GM21423 (cell line): ENCODE measurements around the gene PARP9.
"Not testable (repeated sequence)": the region's sequence is repeated elsewhere in the genome, so short reads cannot be mapped to it uniquely, and the experiment has no call there.

Experiments used
- ATAC-seq: cut with Tn5 transposase; IDR thresholded peaks from one replicate; pipeline ENCODE4 v1.9.1; 2021; ENCODE audit warnings: mild to moderate bottlenecking, moderate library complexity; ENCODE audit not compliant: unreplicated experiment

The PARP9 gene

GRCh38 chr3:122523317-122523716, 40.8 kb downstream of the PARP9 start:
- no peak for ATAC-seq

- ATAC-seq: no peak
Observed at GRCh38 chr3:122520861-122521260, 43.2 kb downstream of the PARP9 start.

GRCh38 chr3:122519693-122520092, 44.4 kb downstream of the PARP9 start:
- no peak for ATAC-seq

- no peak for ATAC-seq
Observed at GRCh38 chr3:122516846-122517360, 47.2 kb downstream of the PARP9 start.

- no peak for ATAC-seq
Observed at GRCh38 chr3:122515870-122516269, 48.2 kb downstream of the PARP9 start.

GRCh38 chr3:122515020-122515468, 49.1 kb downstream of the PARP9 start:
- ATAC-seq: peak; percentile 1

- ATAC-seq: peak; percentile 81
Observed at GRCh38 chr3:122514123-122515019, 49.7 kb downstream of the PARP9 start, which contains the start of gene KPNA1. KPNA1 (minus strand) TSS chr3:122514939; CDS start chr3:122496565, 18,374 bp downstream.

GRCh38 chr3:122513386-122514122, 50.5 kb downstream of the PARP9 start:
- ATAC-seq: no peak

GRCh38 chr3:122512284-122512683, 51.8 kb downstream of the PARP9 start:
- ATAC-seq: no peak

GRCh38 chr3:122510878-122511535, 53.1 kb downstream of the PARP9 start:
- no peak for ATAC-seq

- not testable (repeated sequence) for ATAC-seq
Observed at GRCh38 chr3:122508944-122509343, 55.2 kb downstream of the PARP9 start.

GRCh38 chr3:122508135-122508914, 55.8 kb downstream of the PARP9 start:
- ATAC-seq: no peak

GRCh38 chr3:122506450-122506849, 57.6 kb downstream of the PARP9 start:
- ATAC-seq: no peak

- ATAC-seq: no peak
Observed at GRCh38 chr3:122505676-122506075, 58.4 kb downstream of the PARP9 start.

GRCh38 chr3:122502941-122503340, 61.2 kb downstream of the PARP9 start:
- no peak for ATAC-seq

GRCh38 chr3:122502139-122502538, 62.0 kb downstream of the PARP9 start:
- ATAC-seq: no peak

GRCh38 chr3:122500964-122501363, 63.1 kb downstream of the PARP9 start:
- ATAC-seq: not testable (repeated sequence)

GRCh38 chr3:122498152-122498551, 65.9 kb downstream of the PARP9 start:
- ATAC-seq: no peak

- peak; percentile 88 for ATAC-seq
Observed at GRCh38 chr3:122497425-122497824, 66.7 kb downstream of the PARP9 start.

GRCh38 chr3:122496508-122496907, 67.6 kb downstream of the PARP9 start:
- ATAC-seq: no peak
